Keratinocyte (primary cell): ENCODE results near the gene GRAMD2B.

Experiments used
- CTCF ChIP-seq, 3 experiments: IDR thresholded peaks in 1 of 3; conservative IDR thresholded peaks in 1 of 3; optimal IDR thresholded peaks in 1 of 3; 2 replicates in 2 of 3; 3 replicates in 1 of 3; pipeline versions ENCODE3 to v1.5.1; 2011; ENCODE audit warnings: low read length in 3 of 3, mild to moderate bottlenecking in 3 of 3, moderate library complexity in 2 of 3, control low read depth in 1 of 3, inconsistent platforms in 1 of 3; ENCODE audit not compliant: insufficient read depth in 2 of 3; ENCODE audit errors: extremely low read depth in 1 of 3
- EZH2 ChIP-seq: IDR thresholded peaks from one replicate; pipeline ENCODE4 v1.6.1; 2012; ENCODE audit warnings: inconsistent platforms, mild to moderate bottlenecking, low read length, moderate library complexity

DNA sequence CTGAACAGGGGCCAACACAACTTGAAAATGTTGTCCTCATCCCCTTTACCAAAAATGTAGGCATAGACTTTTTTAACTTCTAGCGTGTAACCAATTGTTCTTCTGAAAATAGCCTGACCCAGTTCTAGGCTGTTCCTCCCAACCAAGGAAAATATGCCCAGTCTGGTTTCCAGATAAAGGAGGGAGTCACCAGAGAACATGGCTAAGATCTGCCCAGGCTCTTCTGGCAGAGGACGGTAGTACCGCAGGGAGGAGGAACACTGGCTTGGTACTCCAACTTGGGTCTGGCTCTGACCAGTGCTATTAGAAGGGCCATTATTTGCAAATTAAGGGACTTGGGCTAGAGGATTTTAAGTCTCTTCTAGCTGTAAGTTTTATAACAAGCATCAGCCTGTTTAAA, 63.1 kb downstream of the GRAMD2B start:
- TF ChIP-seq CTCF (optimal IDR thresholded peaks at IDR 0.05 in 1 of 3, IDR thresholded peaks at IDR 0.05 in 1 of 3, conservative IDR thresholded peaks at IDR 0.05 in 1 of 3; ENCODE audit: extremely low read depth in 1 of 3, insufficient read depth in 2 of 3, low read length in 3 of 3) = no peak
- no peak for TF ChIP-seq EZH2
